Panc1 (cell line): ENCODE data around the gene CALD1. TPM values are rescaled to one million over a fixed set of nuclear protein-coding genes. Genes with fewer than 3 reads are reported as not detected.

ENCODE experiments used
- ATAC-seq: fragments of 200-7000 bp; cut with Tn5 transposase; 2 replicates; pipeline ENCODE4 v1.9.1; 2020; ENCODE audit warnings: mild to moderate bottlenecking, moderate library complexity
- BruUV-seq: library from RNA; stranded (reverse); fragments of 400-500 nt; replicated peaks from 2 replicates; lab custom pipeline; 2021; lab: Mats Ljungman, UMichigan
- CTCF ChIA-PET: fragments of 300-600 bp; sonication (Branson Sonifier 250); formaldehyde crosslinking; loops from one replicate; lab custom pipeline; 2022; ENCODE audit warnings: antibody characterized with exemption; lab: Charles Lee
- POLR2A ChIA-PET: fragments of 300-600 bp; sonication (Branson Sonifier 250); formaldehyde crosslinking; loops from one replicate; lab custom pipeline; 2022; ENCODE audit warnings: antibody characterized with exemption; lab: Charles Lee
- DNase-seq: peaks from one replicate; pipeline ENCODE4 v3.0.0-alpha.2; 2010; ENCODE audit warnings: low read depth, low spot score
- H3K27ac ChIP-seq: 2 replicates; pipeline ENCODE4 v1.5.1; 2011; ENCODE audit warnings: mild to moderate bottlenecking, low read length, inconsistent platforms
- H3K27me3 ChIP-seq: fragments of 200-500 bp; sonication (Bioruptor generic); 2 replicates; pipeline ENCODE4 v1.6.0; 2014; ENCODE audit warnings: low read length, inconsistent platforms; ENCODE audit not compliant: control insufficient read depth, insufficient read depth
- H3K36me3 ChIP-seq: fragments of 200-500 bp; sonication (Bioruptor generic); 2 replicates; pipeline ENCODE4 v1.5.1; 2014; ENCODE audit warnings: inconsistent platforms, mild to moderate bottlenecking, low read length, moderate library complexity; ENCODE audit not compliant: control insufficient read depth, insufficient read depth
- H3K4me1 ChIP-seq: 2 replicates; pipeline ENCODE4 v1.5.1; 2011; ENCODE audit warnings: inconsistent platforms, mild to moderate bottlenecking, low read length, moderate library complexity; ENCODE audit not compliant: control insufficient read depth, insufficient read depth
- H3K4me3 ChIP-seq, 2 experiments: 2 replicates each; pipeline ENCODE4 v1.5.1; 2011 to 2012; ENCODE audit warnings: low read depth in 2 of 2, low read length in 2 of 2, mild to moderate bottlenecking in 2 of 2, inconsistent platforms in 1 of 2, moderate library complexity in 1 of 2
- H3K9me3 ChIP-seq: fragments of 200-500 bp; sonication (Bioruptor generic); 2 replicates; pipeline ENCODE4 v1.5.1; 2014; ENCODE audit warnings: low read depth, mild to moderate bottlenecking, inconsistent platforms, low read length, moderate library complexity; ENCODE audit not compliant: control insufficient read depth, insufficient read depth
- POLR2AphosphoS5 ChIP-seq: IDR thresholded peaks from 2 replicates; pipeline ENCODE4 v1.6.1; 2012; ENCODE audit warnings: mild to moderate bottlenecking, low read depth, low read length, moderate library complexity
- SIN3A ChIP-seq: IDR thresholded peaks from 2 replicates; pipeline ENCODE4 v1.6.1; 2012; ENCODE audit warnings: low read depth, mild to moderate bottlenecking, low read length, moderate library complexity, borderline replicate concordance; ENCODE audit not compliant: insufficient read depth
- TCF7L2 ChIP-seq: IDR thresholded peaks from 2 replicates; pipeline ENCODE4 v1.6.1; 2011; ENCODE audit warnings: mild to moderate bottlenecking, low read depth, low read length, inconsistent platforms
- in situ Hi-C: cut with HindIII; loops from 2 replicates; pipeline ENCODE4 v1.10.0; 2016; ENCODE audit warnings: low sequenced_read_pairs, low pct_unique_long_range_greater_than_20kb
- intact Hi-C: fragments of 100-400 bp; cut with micrococcal nuclease; formaldehyde crosslinking; loops from one replicate; pipeline ENCODE4 v1.10.0; 2022; ENCODE audit not compliant: unreplicated experiment
- total RNA-seq: library from RNA; stranded (reverse); gene quantifications from one replicate; pipeline ENCODE4 v1.2.1, GENCODE V29; 2021; ENCODE audit not compliant: unreplicated experiment
- TF ChIP-seq, protein P1 (sequence below): fragments of 450-650 bp; IDR thresholded peaks from 2 replicates; pipeline ENCODE4 v1.5.1; 2017; ENCODE audit warnings: mild to moderate bottlenecking
- TF ChIP-seq, protein P2 (sequence below), 2 experiments: IDR thresholded peaks; 2 replicates each; pipeline ENCODE4 v1.6.1; 2011 to 2012; ENCODE audit warnings: low read depth in 2 of 2, control low read depth in 1 of 2, low read length in 1 of 2, mild to moderate bottlenecking in 1 of 2, moderate library complexity in 1 of 2; ENCODE audit not compliant: insufficient read depth in 1 of 2

CALD1 gene
- total RNA-seq, 1 experiment from 2014 or later: 9.2 TPM

DNA sequence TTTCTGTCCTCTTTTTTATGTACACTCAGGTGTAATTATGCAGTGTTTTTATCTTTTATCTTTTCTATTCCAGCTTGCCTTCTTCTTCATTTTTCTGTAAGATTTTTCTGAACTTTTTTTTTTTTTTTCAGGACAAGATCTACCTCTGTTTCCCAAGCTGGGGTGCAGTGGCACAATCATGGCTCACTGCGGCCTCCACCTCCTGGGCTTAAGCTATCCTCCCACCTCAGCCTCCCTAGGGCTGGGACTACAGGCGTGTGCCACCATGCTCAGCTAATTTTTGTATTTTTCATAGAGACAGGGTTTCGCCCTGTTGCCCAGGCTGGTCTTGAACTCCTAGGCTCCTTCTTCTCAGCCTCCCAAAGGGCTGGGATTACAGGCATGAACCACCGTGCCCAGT is 6.3 kb upstream of the CALD1 start:
- no peaks in the 10 kb centered on the region for H3K9me3 ChIP-seq

DNA sequence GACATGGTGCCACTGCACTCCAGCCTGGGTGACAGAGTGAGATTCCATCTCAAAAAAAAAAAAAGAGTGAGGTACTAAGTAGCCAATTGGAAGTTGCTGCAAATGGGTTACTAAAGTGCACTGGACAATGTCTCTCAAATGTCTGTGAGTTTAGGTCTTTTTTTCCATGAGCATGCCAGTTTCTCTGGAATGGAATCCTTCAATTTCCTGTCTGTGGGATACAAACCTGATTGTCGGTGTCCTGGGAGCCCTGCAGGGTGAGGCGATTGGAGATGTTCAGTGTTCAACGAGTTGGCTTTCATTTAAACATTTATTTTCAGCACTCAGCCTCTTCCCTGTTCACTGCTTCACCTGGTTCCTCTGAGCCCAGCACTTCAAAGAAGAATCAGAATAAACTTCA is 5.3 kb upstream of the CALD1 start:
- Histone ChIP-seq H3K36me3 (no peaks in the 10 kb centered on the region), H3K27me3 (0 out of 2 replicates have a peak, but pooled peaks cover 2% of the 10 kb centered on the region), H3K9me3 (no peaks in the 10 kb centered on the region), H3K4me3 (no peak overlapping the region), H3K4me1 (no peaks in the 10 kb centered on the region), H3K27ac (no peak overlapping the region)
- DNase-seq: no peak
- CTCF ChIA-PET: no interaction called here
- BruUV-seq: no TSS peak
- intact Hi-C loops: no loop called here
- TF ChIP-seq, protein P1, sequence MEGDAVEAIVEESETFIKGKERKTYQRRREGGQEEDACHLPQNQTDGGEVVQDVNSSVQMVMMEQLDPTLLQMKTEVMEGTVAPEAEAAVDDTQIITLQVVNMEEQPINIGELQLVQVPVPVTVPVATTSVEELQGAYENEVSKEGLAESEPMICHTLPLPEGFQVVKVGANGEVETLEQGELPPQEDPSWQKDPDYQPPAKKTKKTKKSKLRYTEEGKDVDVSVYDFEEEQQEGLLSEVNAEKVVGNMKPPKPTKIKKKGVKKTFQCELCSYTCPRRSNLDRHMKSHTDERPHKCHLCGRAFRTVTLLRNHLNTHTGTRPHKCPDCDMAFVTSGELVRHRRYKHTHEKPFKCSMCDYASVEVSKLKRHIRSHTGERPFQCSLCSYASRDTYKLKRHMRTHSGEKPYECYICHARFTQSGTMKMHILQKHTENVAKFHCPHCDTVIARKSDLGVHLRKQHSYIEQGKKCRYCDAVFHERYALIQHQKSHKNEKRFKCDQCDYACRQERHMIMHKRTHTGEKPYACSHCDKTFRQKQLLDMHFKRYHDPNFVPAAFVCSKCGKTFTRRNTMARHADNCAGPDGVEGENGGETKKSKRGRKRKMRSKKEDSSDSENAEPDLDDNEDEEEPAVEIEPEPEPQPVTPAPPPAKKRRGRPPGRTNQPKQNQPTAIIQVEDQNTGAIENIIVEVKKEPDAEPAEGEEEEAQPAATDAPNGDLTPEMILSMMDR: no peak
- TF ChIP-seq TCF7L2 (no peak), POLR2AphosphoS5 (no peak), SIN3A (no peak)
- TF ChIP-seq, protein P2, sequence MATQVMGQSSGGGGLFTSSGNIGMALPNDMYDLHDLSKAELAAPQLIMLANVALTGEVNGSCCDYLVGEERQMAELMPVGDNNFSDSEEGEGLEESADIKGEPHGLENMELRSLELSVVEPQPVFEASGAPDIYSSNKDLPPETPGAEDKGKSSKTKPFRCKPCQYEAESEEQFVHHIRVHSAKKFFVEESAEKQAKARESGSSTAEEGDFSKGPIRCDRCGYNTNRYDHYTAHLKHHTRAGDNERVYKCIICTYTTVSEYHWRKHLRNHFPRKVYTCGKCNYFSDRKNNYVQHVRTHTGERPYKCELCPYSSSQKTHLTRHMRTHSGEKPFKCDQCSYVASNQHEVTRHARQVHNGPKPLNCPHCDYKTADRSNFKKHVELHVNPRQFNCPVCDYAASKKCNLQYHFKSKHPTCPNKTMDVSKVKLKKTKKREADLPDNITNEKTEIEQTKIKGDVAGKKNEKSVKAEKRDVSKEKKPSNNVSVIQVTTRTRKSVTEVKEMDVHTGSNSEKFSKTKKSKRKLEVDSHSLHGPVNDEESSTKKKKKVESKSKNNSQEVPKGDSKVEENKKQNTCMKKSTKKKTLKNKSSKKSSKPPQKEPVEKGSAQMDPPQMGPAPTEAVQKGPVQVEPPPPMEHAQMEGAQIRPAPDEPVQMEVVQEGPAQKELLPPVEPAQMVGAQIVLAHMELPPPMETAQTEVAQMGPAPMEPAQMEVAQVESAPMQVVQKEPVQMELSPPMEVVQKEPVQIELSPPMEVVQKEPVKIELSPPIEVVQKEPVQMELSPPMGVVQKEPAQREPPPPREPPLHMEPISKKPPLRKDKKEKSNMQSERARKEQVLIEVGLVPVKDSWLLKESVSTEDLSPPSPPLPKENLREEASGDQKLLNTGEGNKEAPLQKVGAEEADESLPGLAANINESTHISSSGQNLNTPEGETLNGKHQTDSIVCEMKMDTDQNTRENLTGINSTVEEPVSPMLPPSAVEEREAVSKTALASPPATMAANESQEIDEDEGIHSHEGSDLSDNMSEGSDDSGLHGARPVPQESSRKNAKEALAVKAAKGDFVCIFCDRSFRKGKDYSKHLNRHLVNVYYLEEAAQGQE (IDR thresholded peaks at IDR 0.05; ENCODE audit: insufficient read depth in 1 of 2, low read depth in 2 of 2, low read length in 1 of 2): no peak
- POLR2A ChIA-PET: no interaction called here
- ATAC-seq: no peak
- in situ Hi-C loops: no loop called here

More for the DNA sequence above, 6.3 kb upstream of the CALD1 start:
- intact Hi-C loops (no loop called here), in situ Hi-C loops (no loop called here)
- Histone ChIP-seq H3K27me3 (no peaks in the 10 kb centered on the region), H3K36me3 (no peaks in the 10 kb centered on the region), H3K4me1 (no peaks in the 10 kb centered on the region), H3K4me3 (no peak overlapping the region), H3K27ac (no peak overlapping the region)
- ChIA-PET POLR2A (interaction anchor here (0.6 kb wide), 1 partner anchor 429 kb away, joined by 3 read pairs; no protein-coding TSS in a partner anchor), CTCF (no interaction called here)
- DNase-seq: no peak
- no TSS peak for BruUV-seq
- TF ChIP-seq, protein P2 (IDR thresholded peaks at IDR 0.05; ENCODE audit: insufficient read depth in 1 of 2, low read depth in 2 of 2, low read length in 1 of 2): no peak
- TF ChIP-seq TCF7L2: no peak
- TF ChIP-seq POLR2AphosphoS5: no peak
- TF ChIP-seq, protein P1: no peak
- no peak for TF ChIP-seq SIN3A
- ATAC-seq: no peak
